Stimulated activated memory B cell treated with anti-CD40 and anti-IgM and Interleukin-4, amounts not matched to agents 10 μg/mL and 1 μg/mL and 100 μg/mL, for 72 hours (primary cell): ENCODE measurements around the gene ADAM8.

ENCODE experiments used
- ATAC-seq: fragments of 150-1000 bp; cut with Tn5 transposase; 2 replicates; pipeline ENCODE4 v1.10.0; 2021
- H3K27ac Mint-ChIP-seq: one replicate; pipeline ENCODE4 v1.8.0; 2022; ENCODE audit warnings: mild to moderate bottlenecking, mixed read lengths
- H3K27me3 Mint-ChIP-seq: one replicate; pipeline ENCODE4 v1.8.0; 2022; ENCODE audit warnings: mixed read lengths
- H3K36me3 Mint-ChIP-seq: one replicate; pipeline ENCODE4 v1.8.0; 2022; ENCODE audit warnings: mixed read lengths
- H3K4me1 Mint-ChIP-seq: one replicate; pipeline ENCODE4 v1.8.0; 2022; ENCODE audit warnings: mixed read lengths
- H3K4me3 Mint-ChIP-seq: one replicate; pipeline ENCODE4 v1.8.0; 2022; ENCODE audit warnings: mild to moderate bottlenecking, moderate library complexity, mixed read lengths
- H3K9me3 Mint-ChIP-seq: one replicate; pipeline ENCODE4 v1.8.0; 2022; ENCODE audit warnings: mixed read lengths

ADAM8 gene

GRCh38 chr10:133312016-133312768 lies 35.5 kb upstream of the ADAM8 start:
- Mint-ChIP-seq H3K36me3 (peaks cover 31% of the 10 kb centered on the region), H3K4me1 (peaks cover 22% of the 10 kb centered on the region), H3K27me3 (no peaks in the 10 kb centered on the region), H3K4me3 (no peak overlapping the region), H3K27ac (no peak overlapping the region), H3K9me3 (no peaks in the 10 kb centered on the region)
- ATAC-seq: no peak

DNA sequence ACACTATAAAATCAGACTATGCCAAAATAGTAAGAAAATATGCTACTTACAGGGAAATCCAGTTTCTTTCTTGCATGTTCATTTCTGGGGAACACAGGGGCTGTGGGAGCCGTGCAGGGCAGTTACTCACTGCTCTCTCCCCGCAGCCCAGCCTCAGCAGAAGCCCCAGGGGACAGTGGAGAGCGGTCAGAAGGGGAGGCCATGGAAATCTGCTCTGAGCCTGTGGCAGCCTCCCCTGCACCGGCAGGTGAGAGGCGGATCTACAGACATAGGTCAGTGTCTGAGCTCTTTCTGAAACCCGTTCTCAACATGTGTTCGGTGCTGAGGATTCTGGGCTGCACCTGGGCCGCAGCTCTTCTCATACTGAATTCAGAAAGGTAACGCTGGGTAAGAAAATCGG lies 34.9 kb upstream of the ADAM8 start:
- H3K4me3 Mint-ChIP-seq: no peak overlapping the region
- no peaks in the 10 kb centered on the region for H3K9me3 Mint-ChIP-seq

GRCh38 chr10:133310789-133311188 lies 34.1 kb upstream of the ADAM8 start:
- ATAC-seq: no peak
- Mint-ChIP-seq H3K4me3 (no peak overlapping the region), H3K9me3 (no peaks in the 10 kb centered on the region), H3K4me1 (peaks cover 34% of the 10 kb centered on the region), H3K36me3 (peaks cover 31% of the 10 kb centered on the region), H3K27me3 (no peaks in the 10 kb centered on the region), H3K27ac (no peak overlapping the region)

More for the DNA sequence above, 34.9 kb upstream of the ADAM8 start:
- H3K27me3 Mint-ChIP-seq: no peaks in the 10 kb centered on the region
- ATAC-seq: no peak
- H3K36me3 Mint-ChIP-seq: peaks cover 31% of the 10 kb centered on the region
- peaks cover 27% of the 10 kb centered on the region for H3K4me1 Mint-ChIP-seq
- no peak overlapping the region for H3K27ac Mint-ChIP-seq

DNA sequence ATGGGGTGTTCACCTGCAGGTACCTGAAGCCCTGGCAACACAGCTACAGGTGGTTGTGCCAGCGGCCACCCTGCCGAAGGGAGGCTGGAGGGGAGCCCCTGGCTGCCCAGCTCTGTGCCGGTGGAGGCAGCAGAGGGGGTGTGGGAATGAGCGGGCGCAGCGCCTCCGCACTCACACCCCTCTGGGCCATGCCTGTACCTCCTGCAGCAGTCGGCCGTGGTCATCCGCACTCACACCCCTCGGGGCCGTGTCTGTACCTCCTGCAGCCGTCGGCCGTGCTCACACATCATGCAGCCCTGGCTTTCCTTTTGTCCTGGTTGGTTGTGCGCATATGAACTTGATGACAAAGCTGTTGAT lies 33.7 kb upstream of the ADAM8 start:
- Mint-ChIP-seq H3K36me3 (peaks cover 35% of the 10 kb centered on the region), H3K4me1 (peaks cover 38% of the 10 kb centered on the region), H3K27ac (no peak overlapping the region), H3K27me3 (no peaks in the 10 kb centered on the region), H3K9me3 (no peaks in the 10 kb centered on the region), H3K4me3 (no peak overlapping the region)
- ATAC-seq: no peak

- Mint-ChIP-seq H3K27ac (no peak overlapping the region), H3K9me3 (no peaks in the 10 kb centered on the region), H3K4me3 (peak overlapping the region; percentile 83), H3K36me3 (peaks cover 40% of the 10 kb centered on the region), H3K4me1 (peaks cover 43% of the 10 kb centered on the region), H3K27me3 (no peaks in the 10 kb centered on the region)
- no peak for ATAC-seq
Measured at GRCh38 chr10:133309720-133310398, 33.2 kb upstream of the ADAM8 start.

GRCh38 chr10:133309100-133309719 lies 32.5 kb upstream of the ADAM8 start:
- Mint-ChIP-seq H3K4me1 (peaks cover 39% of the 10 kb centered on the region), H3K9me3 (no peaks in the 10 kb centered on the region), H3K4me3 (peak overlapping the region; percentile 83), H3K27ac (peak overlapping the region; percentile 96), H3K36me3 (peaks cover 35% of the 10 kb centered on the region), H3K27me3 (no peaks in the 10 kb centered on the region)
- peak; percentile 91 for ATAC-seq

GRCh38 chr10:133308421-133309099 lies 31.9 kb upstream of the ADAM8 start, which contains the start of the genes TUBGCP2 and ZNF511:
Gene TUBGCP2, minus strand, starts transcription at chr10:133308872. Its CDS starts 5,931 bp downstream, at chr10:133302941.
Gene ZNF511, plus strand, starts transcription at chr10:133308914. Its CDS starts 30 bp downstream, at chr10:133308944.
- peaks cover 34% of the 10 kb centered on the region for H3K36me3 Mint-ChIP-seq

DNA sequence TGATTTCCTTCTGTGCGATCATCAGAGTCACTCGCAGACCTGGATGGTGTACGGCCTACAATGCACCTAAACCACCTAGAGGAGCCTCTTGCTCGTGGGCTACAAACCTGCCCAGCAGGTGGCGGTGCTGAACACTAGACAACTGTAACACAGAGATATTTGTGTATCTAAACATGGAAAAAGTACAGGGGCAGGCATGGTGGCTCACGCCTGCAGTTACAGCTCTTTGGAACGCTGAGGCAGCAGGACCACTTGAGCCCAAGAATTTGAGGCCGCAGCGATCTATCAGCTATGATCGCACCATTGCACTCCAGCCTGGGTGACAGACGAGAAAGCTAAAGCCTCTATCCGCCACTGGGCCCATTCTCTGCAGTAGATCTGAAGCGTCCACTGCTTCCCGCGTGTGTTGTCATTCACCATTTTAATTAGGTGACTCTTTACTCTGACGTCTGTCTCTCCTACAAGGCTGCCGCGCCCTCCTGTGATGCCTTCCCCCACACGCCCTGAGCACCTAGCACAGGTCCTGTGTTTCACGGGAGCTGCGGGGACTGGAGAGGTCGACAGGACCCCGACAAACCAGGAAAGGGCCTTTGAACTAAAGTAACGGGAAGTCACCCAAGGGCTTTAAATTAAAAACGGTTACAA lies 31.2 kb upstream of the ADAM8 start:
- Mint-ChIP-seq H3K4me3 (peak overlapping the region; percentile 96), H3K27me3 (no peaks in the 10 kb centered on the region), H3K36me3 (peaks cover 33% of the 10 kb centered on the region), H3K4me1 (peaks cover 35% of the 10 kb centered on the region), H3K27ac (peak overlapping the region; percentile 96), H3K9me3 (no peaks in the 10 kb centered on the region)
- ATAC-seq: peak; percentile 56

More at GRCh38 chr10:133308421-133309099, 31.9 kb upstream of the ADAM8 start, which contains the start of the genes TUBGCP2 and ZNF511:
- H3K27me3 Mint-ChIP-seq: no peaks in the 10 kb centered on the region
- peaks cover 35% of the 10 kb centered on the region for H3K4me1 Mint-ChIP-seq
- H3K27ac Mint-ChIP-seq: peak within 1 kb of the TSS; percentile 96
- H3K9me3 Mint-ChIP-seq: no peaks in the 10 kb centered on the region
- peak; percentile 88 for ATAC-seq
- peak within 1 kb of the TSS; percentile 96 for H3K4me3 Mint-ChIP-seq

DNA sequence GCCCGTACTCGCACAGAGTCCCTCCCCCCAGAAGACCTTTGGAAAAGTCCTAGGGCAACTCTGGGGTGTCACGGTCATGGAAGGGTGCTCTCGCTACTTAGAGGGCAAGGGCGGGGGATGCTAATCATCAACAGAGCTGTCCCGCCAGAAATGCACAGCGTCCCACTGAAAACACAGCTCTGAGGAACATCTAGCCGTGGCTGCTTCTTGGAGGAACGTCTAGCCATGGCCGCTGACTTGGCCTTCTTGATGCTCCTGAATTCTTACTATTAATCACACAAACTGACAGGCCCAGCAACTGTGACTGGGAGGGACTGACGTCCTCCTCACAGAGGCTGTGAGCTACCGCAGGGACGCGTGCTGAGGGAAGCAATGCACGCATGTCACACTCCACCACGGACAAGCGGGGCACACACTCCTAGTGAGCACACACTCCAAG lies 30.3 kb upstream of the ADAM8 start:
- Mint-ChIP-seq H3K4me3 (peak overlapping the region; percentile 50), H3K27me3 (no peaks in the 10 kb centered on the region), H3K9me3 (no peaks in the 10 kb centered on the region), H3K27ac (peak overlapping the region; percentile 96), H3K36me3 (peaks cover 31% of the 10 kb centered on the region), H3K4me1 (peaks cover 39% of the 10 kb centered on the region)
- no peak for ATAC-seq

DNA sequence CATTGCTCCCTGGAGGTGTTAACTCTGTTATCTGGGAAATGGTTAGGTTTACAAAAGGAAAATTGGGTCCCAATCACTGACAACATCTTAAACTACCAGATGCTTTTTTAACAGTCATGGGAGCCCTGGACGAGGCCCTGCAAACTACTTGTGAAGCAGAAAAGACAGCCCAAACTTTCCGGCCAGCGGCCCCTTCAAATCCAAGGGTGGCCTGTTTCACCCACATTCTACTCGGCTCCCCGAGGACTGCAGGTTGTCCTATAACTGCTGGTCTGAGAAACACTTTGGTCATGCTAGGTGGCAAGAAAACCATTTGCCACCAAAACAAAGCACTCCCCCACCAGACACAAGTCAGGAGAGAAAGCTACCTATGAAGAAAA lies 29.4 kb upstream of the ADAM8 start:
- Mint-ChIP-seq H3K36me3 (peaks cover 30% of the 10 kb centered on the region), H3K27me3 (no peaks in the 10 kb centered on the region), H3K9me3 (no peaks in the 10 kb centered on the region), H3K27ac (peak overlapping the region; percentile 96), H3K4me3 (peak overlapping the region; percentile 38), H3K4me1 (peaks cover 39% of the 10 kb centered on the region)
- ATAC-seq: no peak

GRCh38 chr10:133303206-133303605 lies 26.5 kb upstream of the ADAM8 start:
- Mint-ChIP-seq H3K4me3 (no peak overlapping the region), H3K36me3 (peaks cover 51% of the 10 kb centered on the region), H3K27me3 (no peaks in the 10 kb centered on the region), H3K9me3 (no peaks in the 10 kb centered on the region), H3K27ac (no peak overlapping the region), H3K4me1 (peaks cover 38% of the 10 kb centered on the region)
- no peak for ATAC-seq

- peak; percentile 44 for ATAC-seq
- H3K4me1 Mint-ChIP-seq: peaks cover 28% of the 10 kb centered on the region
- H3K27me3 Mint-ChIP-seq: no peaks in the 10 kb centered on the region
- H3K27ac Mint-ChIP-seq: no peak overlapping the region
- H3K9me3 Mint-ChIP-seq: no peaks in the 10 kb centered on the region
- H3K4me3 Mint-ChIP-seq: no peak overlapping the region
- peaks cover 55% of the 10 kb centered on the region for H3K36me3 Mint-ChIP-seq
Measured at GRCh38 chr10:133302230-133302629, 25.6 kb upstream of the ADAM8 start.

GRCh38 chr10:133299738-133300137 lies 23.1 kb upstream of the ADAM8 start:
- peaks cover 66% of the 10 kb centered on the region for H3K36me3 Mint-ChIP-seq
- no peaks in the 10 kb centered on the region for H3K9me3 Mint-ChIP-seq
- H3K4me3 Mint-ChIP-seq: no peak overlapping the region
- peaks cover 6% of the 10 kb centered on the region for H3K4me1 Mint-ChIP-seq
- no peak overlapping the region for H3K27ac Mint-ChIP-seq
- H3K27me3 Mint-ChIP-seq: no peaks in the 10 kb centered on the region
- ATAC-seq: no peak

DNA sequence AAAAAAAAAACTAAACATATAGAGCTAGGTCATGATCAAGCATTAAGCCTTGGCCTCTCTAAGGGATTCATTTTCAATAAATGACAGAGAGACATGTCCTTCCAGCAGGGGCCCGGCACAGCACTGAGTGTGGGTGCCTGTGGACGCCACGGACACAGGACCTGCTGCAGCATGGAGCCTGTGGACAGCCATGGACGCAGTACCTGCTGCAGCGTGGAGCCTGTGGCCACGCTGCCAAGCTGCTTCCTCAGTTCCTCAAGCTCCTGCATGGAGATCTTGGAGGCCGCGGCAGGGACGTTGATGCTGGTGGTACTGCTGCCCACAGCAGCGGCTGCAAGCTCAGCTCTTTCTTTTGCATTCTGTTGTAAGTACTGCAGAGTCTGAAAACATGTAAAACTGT lies 22.6 kb upstream of the ADAM8 start:
- H3K36me3 Mint-ChIP-seq: peaks cover 71% of the 10 kb centered on the region
- no peak for ATAC-seq
- H3K9me3 Mint-ChIP-seq: no peaks in the 10 kb centered on the region
- H3K4me3 Mint-ChIP-seq: no peak overlapping the region
- no peak overlapping the region for H3K27ac Mint-ChIP-seq
- no peaks in the 10 kb centered on the region for H3K27me3 Mint-ChIP-seq
- H3K4me1 Mint-ChIP-seq: peaks cover 5% of the 10 kb centered on the region
